ENCODE data around the gene CHRNA4.

The CHRNA4 gene

DNA sequence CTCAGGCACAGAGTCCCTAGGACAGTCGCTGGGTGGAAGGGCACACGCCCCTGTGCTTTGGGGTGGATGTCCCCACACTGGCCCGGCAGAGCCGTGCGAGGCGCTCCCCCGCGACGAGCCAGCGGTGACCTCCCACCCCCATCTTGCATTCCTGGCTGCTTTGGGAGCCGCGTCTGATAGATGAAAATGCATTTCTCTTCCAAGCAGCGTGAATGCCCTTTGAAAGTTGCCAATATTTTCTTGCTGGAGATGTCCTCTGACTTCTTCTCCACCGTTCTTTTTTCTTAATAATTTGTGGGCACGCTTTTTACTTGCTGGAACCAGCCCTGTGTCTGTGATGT is 38.2 kb downstream of the CHRNA4 start:
- Histone ChIP-seq H3K4me2 (ENCODE audit: low read length) (no peak overlapping the region), H3K9me3 (ENCODE audit: control insufficient read depth, low read length) (no peaks in the 10 kb centered on the region), H3K4me3 (ENCODE audit: low read depth, low read length) (no peak overlapping the region), H3K79me2 (peaks cover 17% of the 10 kb centered on the region), H3K27ac (no peak overlapping the region), H3K9ac (no peak overlapping the region), H3K4me1 (peaks cover 16% of the 10 kb centered on the region), H2AFZ (no peak overlapping the region), H3K36me3 (ENCODE audit: control insufficient read depth, insufficient read depth, low read length) (no peaks in the 10 kb centered on the region), H3K27me3 (ENCODE audit: control insufficient read depth, insufficient read depth, low read length) (no peaks in the 10 kb centered on the region)
- TF ChIP-seq, protein P1, sequence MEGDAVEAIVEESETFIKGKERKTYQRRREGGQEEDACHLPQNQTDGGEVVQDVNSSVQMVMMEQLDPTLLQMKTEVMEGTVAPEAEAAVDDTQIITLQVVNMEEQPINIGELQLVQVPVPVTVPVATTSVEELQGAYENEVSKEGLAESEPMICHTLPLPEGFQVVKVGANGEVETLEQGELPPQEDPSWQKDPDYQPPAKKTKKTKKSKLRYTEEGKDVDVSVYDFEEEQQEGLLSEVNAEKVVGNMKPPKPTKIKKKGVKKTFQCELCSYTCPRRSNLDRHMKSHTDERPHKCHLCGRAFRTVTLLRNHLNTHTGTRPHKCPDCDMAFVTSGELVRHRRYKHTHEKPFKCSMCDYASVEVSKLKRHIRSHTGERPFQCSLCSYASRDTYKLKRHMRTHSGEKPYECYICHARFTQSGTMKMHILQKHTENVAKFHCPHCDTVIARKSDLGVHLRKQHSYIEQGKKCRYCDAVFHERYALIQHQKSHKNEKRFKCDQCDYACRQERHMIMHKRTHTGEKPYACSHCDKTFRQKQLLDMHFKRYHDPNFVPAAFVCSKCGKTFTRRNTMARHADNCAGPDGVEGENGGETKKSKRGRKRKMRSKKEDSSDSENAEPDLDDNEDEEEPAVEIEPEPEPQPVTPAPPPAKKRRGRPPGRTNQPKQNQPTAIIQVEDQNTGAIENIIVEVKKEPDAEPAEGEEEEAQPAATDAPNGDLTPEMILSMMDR (IDR thresholded peaks at IDR 0.05) = no peak

DNA sequence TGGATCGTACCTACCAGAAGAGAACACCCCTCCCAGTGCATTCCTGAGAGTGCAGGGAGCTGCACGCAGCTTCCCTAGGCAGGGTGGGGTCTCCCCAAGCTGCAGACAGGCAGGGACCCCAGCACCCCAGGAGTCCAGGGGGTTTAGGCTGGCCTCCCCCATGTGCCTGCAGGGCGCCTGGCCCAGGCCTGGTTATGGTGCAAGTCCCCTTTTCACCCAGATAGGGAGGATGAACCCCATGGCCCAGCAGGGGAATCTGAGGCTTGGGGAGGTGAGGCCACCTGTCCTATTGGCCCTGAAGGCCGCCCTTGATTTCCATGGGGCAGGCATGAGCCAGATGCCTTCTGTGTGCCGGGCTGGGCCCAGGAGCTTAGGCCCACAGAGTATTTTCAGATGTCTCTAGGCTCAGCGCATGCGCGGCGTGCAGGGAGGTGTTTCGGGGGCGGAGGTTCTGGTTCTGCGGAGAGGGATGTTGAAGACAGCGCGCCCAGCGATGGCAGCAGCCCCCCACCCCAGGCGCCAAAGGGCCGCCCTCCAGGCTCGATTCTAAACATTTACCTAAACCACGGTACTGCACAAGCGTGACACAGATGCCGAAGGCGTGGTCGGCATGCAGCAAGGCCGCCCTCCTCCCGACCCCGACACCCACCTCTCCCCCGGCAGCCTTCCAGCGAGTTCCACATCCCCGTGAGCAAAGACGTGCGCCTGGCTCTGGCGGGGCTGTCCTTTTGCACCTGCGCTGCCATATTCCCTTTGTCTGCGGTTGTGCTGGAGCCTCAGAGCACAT is 38.8 kb downstream of the CHRNA4 start:
- no peak overlapping the region for H2AFZ ChIP-seq
- peaks cover 13% of the 10 kb centered on the region for H3K4me1 ChIP-seq
- TF ChIP-seq, protein P1 (IDR thresholded peaks at IDR 0.05) = no peak
- H3K36me3 ChIP-seq (ENCODE audit: control insufficient read depth, insufficient read depth, low read length) = no peaks in the 10 kb centered on the region
- no peak overlapping the region for H3K27ac ChIP-seq
- no peak overlapping the region for H3K4me3 ChIP-seq (ENCODE audit: low read depth, low read length)
- no peak overlapping the region for H3K9ac ChIP-seq
- no peaks in the 10 kb centered on the region for H3K9me3 ChIP-seq (ENCODE audit: control insufficient read depth, low read length)
- H3K79me2 ChIP-seq = peaks cover 17% of the 10 kb centered on the region
- H3K27me3 ChIP-seq (ENCODE audit: control insufficient read depth, insufficient read depth, low read length) = no peaks in the 10 kb centered on the region
- no peak overlapping the region for H3K4me2 ChIP-seq (ENCODE audit: low read length)

DNA sequence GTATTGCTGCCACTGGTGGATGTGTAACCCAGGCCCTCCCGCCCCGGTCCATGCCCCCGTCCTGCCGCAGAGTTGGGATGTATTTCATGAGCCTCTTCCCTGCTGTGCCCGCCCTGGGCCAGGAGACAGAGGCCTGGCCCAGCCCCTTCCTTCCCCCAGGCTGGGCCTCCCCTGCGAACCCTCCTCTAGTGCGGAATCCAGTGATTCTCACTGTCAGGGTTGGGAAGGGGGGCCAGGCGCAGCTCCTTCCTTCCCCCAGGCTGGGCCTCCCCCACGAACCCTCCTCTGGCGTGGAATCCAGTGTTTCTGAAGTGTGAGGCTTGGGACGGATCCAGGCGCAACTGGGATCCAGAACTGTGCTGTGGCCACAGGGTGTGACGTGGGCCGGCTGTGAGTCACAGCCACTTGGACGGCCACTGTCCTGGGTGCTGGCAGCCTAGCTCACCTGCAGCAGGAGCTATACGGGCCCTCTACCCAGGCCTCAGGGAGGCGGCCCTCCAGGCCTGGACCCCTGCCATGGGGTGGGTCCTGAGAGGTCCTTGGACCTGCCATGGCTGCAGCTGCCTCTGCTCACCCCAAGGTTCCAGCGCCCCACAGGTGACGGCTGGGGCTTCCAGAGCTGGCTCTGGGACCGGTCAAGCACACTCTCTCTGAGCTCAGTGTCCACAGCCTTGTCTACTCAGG is 39.9 kb downstream of the CHRNA4 start:
- Histone ChIP-seq H3K4me3 (ENCODE audit: low read depth, low read length) (no peak overlapping the region), H3K27me3 (ENCODE audit: control insufficient read depth, insufficient read depth, low read length) (no peaks in the 10 kb centered on the region), H3K27ac (no peak overlapping the region), H3K79me2 (peaks cover 11% of the 10 kb centered on the region), H3K4me2 (ENCODE audit: low read length) (no peak overlapping the region), H3K9ac (no peak overlapping the region), H3K4me1 (peaks cover 7% of the 10 kb centered on the region), H3K36me3 (ENCODE audit: control insufficient read depth, insufficient read depth, low read length) (no peaks in the 10 kb centered on the region), H2AFZ (no peak overlapping the region), H3K9me3 (ENCODE audit: control insufficient read depth, low read length) (no peaks in the 10 kb centered on the region)
- TF ChIP-seq, protein P1 (IDR thresholded peaks at IDR 0.05) = no peak

DNA sequence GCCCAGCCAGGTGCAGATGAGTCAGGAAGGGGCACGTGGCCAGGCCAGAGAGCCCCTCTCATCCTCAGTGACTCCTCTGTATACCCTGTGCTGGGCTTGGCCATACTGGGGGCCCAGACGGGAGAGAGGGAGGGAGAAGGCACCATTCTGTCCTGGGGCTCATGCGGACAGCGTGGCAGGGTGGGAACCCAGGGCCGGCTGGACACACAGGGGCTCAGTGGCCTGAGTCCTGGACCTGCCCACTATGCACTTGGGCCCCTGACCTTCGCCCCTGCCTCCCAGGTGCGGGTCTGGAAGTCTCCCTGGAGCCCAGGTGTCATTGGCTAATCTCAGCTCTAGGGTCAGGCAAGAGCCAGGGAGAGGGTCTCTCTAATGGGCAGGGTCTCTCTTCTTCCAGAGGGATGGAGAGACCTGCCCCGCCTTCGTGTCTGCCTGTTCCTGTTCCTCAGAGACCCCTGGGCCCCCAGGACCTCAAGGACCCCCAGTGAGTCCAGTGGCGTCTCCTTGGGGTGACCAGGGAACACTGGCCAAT is 40.5 kb downstream of the CHRNA4 start:
- Histone ChIP-seq H3K79me2 (peaks cover 10% of the 10 kb centered on the region), H3K9ac (no peak overlapping the region), H3K4me1 (peaks cover 7% of the 10 kb centered on the region), H3K27me3 (ENCODE audit: control insufficient read depth, insufficient read depth, low read length) (no peaks in the 10 kb centered on the region), H3K4me3 (ENCODE audit: low read depth, low read length) (no peak overlapping the region), H3K9me3 (ENCODE audit: control insufficient read depth, low read length) (no peaks in the 10 kb centered on the region), H3K27ac (no peak overlapping the region), H3K4me2 (ENCODE audit: low read length) (no peak overlapping the region), H2AFZ (no peak overlapping the region), H3K36me3 (ENCODE audit: control insufficient read depth, insufficient read depth, low read length) (no peaks in the 10 kb centered on the region)
- TF ChIP-seq, protein P1 (IDR thresholded peaks at IDR 0.05) = no peak

Data from parathyroid adenoma (tissue), 2 donors.